Tibial nerve (tissue), 4 donors: ENCODE data around the gene PTPRG. TPM values are rescaled to one million over a fixed set of nuclear protein-coding genes. Genes with fewer than 3 reads are reported as not detected.

Source experiments
- DNase-seq, 2 donors: peaks; one replicate each; pipeline ENCODE4 v3.0.0-alpha.2; 2019; ENCODE audit warnings: low spot score in 2 of 2
- H3K27ac ChIP-seq, 4 donors: fragments of 200-600 bp; sonication (generic) in 3 of 4; one replicate each; pipeline ENCODE4 v1.5.1; 2017 to 2019; ENCODE audit warnings: mild to moderate bottlenecking in 1 of 4
- H3K27me3 ChIP-seq, 2 donors: fragments of 200-600 bp; sonication (generic) in 1 of 2; one replicate each; pipeline versions ENCODE4 v1.5.1 to v1.6.0; 2017 to 2019
- H3K36me3 ChIP-seq, 3 donors: fragments of 200-600 bp; sonication (generic); one replicate each; pipeline ENCODE4 v1.5.1; 2018 to 2019
- H3K4me1 ChIP-seq, 4 donors: fragments of 200-600 bp; sonication (generic) in 3 of 4; one replicate each; pipeline ENCODE4 v1.5.1; 2017 to 2019
- H3K4me3 ChIP-seq, 4 donors: fragments of 200-600 bp; sonication (generic) in 3 of 4; one replicate each; pipeline ENCODE4 v1.5.1; 2017 to 2019; ENCODE audit warnings: mild to moderate bottlenecking in 1 of 4, moderate library complexity in 1 of 4
- H3K9me3 ChIP-seq, 4 donors: fragments of 200-600 bp; sonication (generic) in 3 of 4; one replicate each; pipeline ENCODE4 v1.5.1; 2017 to 2019
- CTCF ChIP-seq, 5 experiments: fragments of 200-600 bp in 3 of 5; fragments of 450-650 bp in 2 of 5; sonication (generic) in 3 of 5; IDR thresholded peaks; one replicate each; pipeline ENCODE4 v1.5.1; 2016 to 2019; ENCODE audit warnings: antibody characterized with exemption in 5 of 5, mild to moderate bottlenecking in 3 of 5, moderate library complexity in 2 of 5
- EP300 ChIP-seq, 2 donors: sonication (generic); formaldehyde crosslinking; IDR thresholded peaks; one replicate each; pipeline ENCODE4 v1.6.1; 2017; ENCODE audit warnings: antibody characterized with exemption in 2 of 2, mild to moderate bottlenecking in 1 of 2
- POLR2A ChIP-seq, 2 donors: fragments of 450-650 bp; IDR thresholded peaks; one replicate each; pipeline ENCODE4 v1.6.1; 2017; ENCODE audit warnings: antibody characterized with exemption in 2 of 2, mild to moderate bottlenecking in 2 of 2, moderate library complexity in 2 of 2
- WGBS, 2 donors: methylation state at CpG; one replicate each; pipeline ENCODE4 v1.1.5; 2018; 5-methylcytosine and 5-hydroxymethylcytosine counted together
- total RNA-seq, 4 donors: library from RNA; depleted of rRNA; stranded (reverse); fragments of >200 nt; gene quantifications; one replicate each; pipeline ENCODE4 v1.1.0, GENCODE V29; 2016

PTPRG gene
- total RNA-seq, 4 donors from 2014 or later = 112 to 174 (median 121) TPM

- WGBS, 2 donors = 51 to 61% methylated on average over 4 of the region's 4 CpGs
- no peak for DNase-seq
- Histone ChIP-seq H3K27ac (no peak overlapping the region), H3K4me1 (no peaks in the 10 kb centered on the region), H3K36me3 (no peaks in the 10 kb centered on the region), H3K9me3 (no peaks in the 10 kb centered on the region), H3K27me3 (no peaks in the 10 kb centered on the region), H3K4me3 (no peak overlapping the region)
- TF ChIP-seq EP300 (IDR thresholded peaks at IDR 0.05) (no peak), POLR2A (IDR thresholded peaks at IDR 0.05) (no peak), CTCF (IDR thresholded peaks at IDR 0.05) (no peak)
These were observed 96.3 kb downstream of the PTPRG start for GRCh38 chr3:61657689-61658088.

GRCh38 chr3:61662861-61663260, 101.5 kb downstream of the PTPRG start:
- Histone ChIP-seq H3K27me3 (no peaks in the 10 kb centered on the region), H3K4me1 (peaks cover 0 to 20% (median 2%) of the 10 kb centered on the region in 4 donors), H3K4me3 (no peak overlapping the region), H3K27ac (no peak overlapping the region), H3K36me3 (no peaks in the 10 kb centered on the region), H3K9me3 (no peaks in the 10 kb centered on the region)
- WGBS, 2 donors = 95 to 96% methylated on average over 8 of the region's 8 CpGs
- no peak for DNase-seq
- TF ChIP-seq EP300 (IDR thresholded peaks at IDR 0.05) (no peak), POLR2A (IDR thresholded peaks at IDR 0.05) (no peak), CTCF (IDR thresholded peaks at IDR 0.05) (no peak)

- Histone ChIP-seq H3K9me3 (no peaks in the 10 kb centered on the region), H3K4me3 (no peak overlapping the region), H3K36me3 (no peaks in the 10 kb centered on the region), H3K27ac (no peak overlapping the region), H3K4me1 (peaks cover 0 to 20% (median 2%) of the 10 kb centered on the region in 4 donors), H3K27me3 (no peaks in the 10 kb centered on the region)
- TF ChIP-seq CTCF (IDR thresholded peaks at IDR 0.05) = no peak
- no peak for TF ChIP-seq EP300 (IDR thresholded peaks at IDR 0.05)
- no peak for TF ChIP-seq POLR2A (IDR thresholded peaks at IDR 0.05)
- WGBS, 2 donors = 67 to 77% methylated on average over 8 of the region's 8 CpGs
- DNase-seq = no peak
These were observed 102.2 kb downstream of the PTPRG start for GRCh38 chr3:61663356-61664104.

- no peaks in the 10 kb centered on the region for H3K27me3 ChIP-seq
- no peaks in the 10 kb centered on the region for H3K36me3 ChIP-seq
- peaks cover 0 to 20% (median 2%) of the 10 kb centered on the region in 4 donors for H3K4me1 ChIP-seq
- no peak for DNase-seq
- H3K9me3 ChIP-seq = no peaks in the 10 kb centered on the region
- no peak overlapping the region for H3K4me3 ChIP-seq
- no peak overlapping the region for H3K27ac ChIP-seq
- 42 to 73% methylated on average over 2 of the region's 2 CpGs for WGBS, 2 donors
- TF ChIP-seq EP300 (IDR thresholded peaks at IDR 0.05) (peak in 1 of 2 donors; percentile 12), POLR2A (IDR thresholded peaks at IDR 0.05) (no peak), CTCF (IDR thresholded peaks at IDR 0.05) (no peak)
These were observed 102.7 kb downstream of the PTPRG start for GRCh38 chr3:61664105-61664482.

GRCh38 chr3:61665121-61665520, 103.8 kb downstream of the PTPRG start:
- Histone ChIP-seq H3K27me3 (no peaks in the 10 kb centered on the region), H3K4me3 (no peak overlapping the region), H3K27ac (no peak overlapping the region), H3K36me3 (no peaks in the 10 kb centered on the region), H3K4me1 (peaks cover 0 to 20% (median 2%) of the 10 kb centered on the region in 4 donors), H3K9me3 (no peaks in the 10 kb centered on the region)
- TF ChIP-seq POLR2A (IDR thresholded peaks at IDR 0.05) (no peak), EP300 (IDR thresholded peaks at IDR 0.05) (no peak), CTCF (IDR thresholded peaks at IDR 0.05) (no peak)
- DNase-seq = no peak
- WGBS, 2 donors = 83 to 92% methylated on average over 3 of the region's 3 CpGs
